Activated CD4-positive, alpha-beta T cell treated with anti-CD3 and anti-CD28 coated beads, Interleukin-2, amount 50 U/mL, for 16 hours (primary cell): Measurements from ENCODE around the gene POM121C.
A peak's percentile ranks its signal among the peaks of the same experiment; 100 is the strongest.
"Not testable (repeated sequence)": the region's sequence is repeated elsewhere in the genome, so short reads cannot be mapped to it uniquely, and the experiment has no call there.

Experiments
- DNase-seq: peaks from one replicate; pipeline ENCODE4 v3.0.0-alpha.2; 2020

The POM121C gene

GRCh38 chr7:75485979-75486643 lies at the start of gene POM121C:
TSS of gene POM121C (minus strand) at chr7:75486299. CDS start at chr7:75441496, 44,803 bp downstream.
- peak; percentile 93 for DNase-seq

GRCh38 chr7:75534727-75535307 lies 48.7 kb upstream of the POM121C start:
- DNase-seq: peak; percentile 57

GRCh38 chr7:75533926-75534325 lies 47.8 kb upstream of the POM121C start:
- DNase-seq: no peak

GRCh38 chr7:75532639-75533038 lies 46.5 kb upstream of the POM121C start:
- no peak for DNase-seq

- no peak for DNase-seq
Measured at GRCh38 chr7:75531359-75531821, 45.3 kb upstream of the POM121C start.

GRCh38 chr7:75527224-75527722 lies 41.2 kb upstream of the POM121C start:
- DNase-seq: not testable (repeated sequence)

GRCh38 chr7:75521727-75522126 lies 35.6 kb upstream of the POM121C start:
- not testable (repeated sequence) for DNase-seq

GRCh38 chr7:75518842-75519241 lies 32.7 kb upstream of the POM121C start:
- DNase-seq: not testable (repeated sequence)

GRCh38 chr7:75509033-75509432 lies 22.9 kb upstream of the POM121C start:
- DNase-seq: not testable (repeated sequence)

GRCh38 chr7:75492020-75492419 lies 5.9 kb upstream of the POM121C start, which contains the start of gene SPDYE5:
TSS of gene SPDYE5 (plus strand) at chr7:75492320. CDS start at chr7:75494048, 1,728 bp downstream.
- DNase-seq: not testable (repeated sequence)

- peak; percentile 6 for DNase-seq
Measured at GRCh38 chr7:75485355-75485978, 632 bp downstream of the POM121C start.

- DNase-seq: not testable (repeated sequence)
Measured at GRCh38 chr7:75480313-75480712, 5.8 kb downstream of the POM121C start.

- DNase-seq: not testable (repeated sequence)
Measured at GRCh38 chr7:75477457-75477856, 8.6 kb downstream of the POM121C start.

- DNase-seq: not testable (repeated sequence)
Measured at GRCh38 chr7:75470166-75470565, 15.9 kb downstream of the POM121C start.

- DNase-seq: not testable (repeated sequence)
Measured at GRCh38 chr7:75460541-75460940, 25.6 kb downstream of the POM121C start.

GRCh38 chr7:75458034-75458433 lies 28.1 kb downstream of the POM121C start:
- DNase-seq: not testable (repeated sequence)

- DNase-seq: not testable (repeated sequence)
Measured at GRCh38 chr7:75456403-75456802, 29.7 kb downstream of the POM121C start.

GRCh38 chr7:75452494-75452955 lies 33.6 kb downstream of the POM121C start:
- DNase-seq: not testable (repeated sequence)

- not testable (repeated sequence) for DNase-seq
Measured at GRCh38 chr7:75449946-75450345, 36.2 kb downstream of the POM121C start.

- not testable (repeated sequence) for DNase-seq
Measured at GRCh38 chr7:75442465-75443111, 43.5 kb downstream of the POM121C start.

- not testable (repeated sequence) for DNase-seq
Measured at GRCh38 chr7:75442101-75442464, 44.0 kb downstream of the POM121C start.

- DNase-seq: not testable (repeated sequence)
Measured at GRCh38 chr7:75439000-75439399, 47.1 kb downstream of the POM121C start.

GRCh38 chr7:75423481-75423880 lies 62.6 kb downstream of the POM121C start:
- DNase-seq: not testable (repeated sequence)
